ENCODE results near the gene FAM20A.

The FAM20A gene

DNA sequence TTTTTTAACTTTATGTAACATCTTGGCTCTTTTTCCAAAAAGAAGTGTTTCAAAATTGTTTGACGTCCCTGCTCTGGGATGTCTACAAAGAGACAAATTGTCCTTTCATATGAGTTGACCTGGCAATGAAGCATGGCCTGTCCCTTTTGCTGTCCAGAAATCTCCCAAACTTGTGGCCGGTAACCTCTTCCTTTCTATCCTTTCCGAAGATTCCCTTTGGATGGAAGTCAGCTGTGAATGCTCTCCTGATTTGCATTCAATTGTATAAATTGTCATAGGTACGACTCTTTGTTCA, 40.9 kb upstream of the FAM20A start:
- TF ChIP-seq NFIC (IDR thresholded peaks at IDR 0.05), result no peak
- no peak for TF ChIP-seq RAD21 (IDR thresholded peaks at IDR 0.05; ENCODE audit: low read depth)

DNA sequence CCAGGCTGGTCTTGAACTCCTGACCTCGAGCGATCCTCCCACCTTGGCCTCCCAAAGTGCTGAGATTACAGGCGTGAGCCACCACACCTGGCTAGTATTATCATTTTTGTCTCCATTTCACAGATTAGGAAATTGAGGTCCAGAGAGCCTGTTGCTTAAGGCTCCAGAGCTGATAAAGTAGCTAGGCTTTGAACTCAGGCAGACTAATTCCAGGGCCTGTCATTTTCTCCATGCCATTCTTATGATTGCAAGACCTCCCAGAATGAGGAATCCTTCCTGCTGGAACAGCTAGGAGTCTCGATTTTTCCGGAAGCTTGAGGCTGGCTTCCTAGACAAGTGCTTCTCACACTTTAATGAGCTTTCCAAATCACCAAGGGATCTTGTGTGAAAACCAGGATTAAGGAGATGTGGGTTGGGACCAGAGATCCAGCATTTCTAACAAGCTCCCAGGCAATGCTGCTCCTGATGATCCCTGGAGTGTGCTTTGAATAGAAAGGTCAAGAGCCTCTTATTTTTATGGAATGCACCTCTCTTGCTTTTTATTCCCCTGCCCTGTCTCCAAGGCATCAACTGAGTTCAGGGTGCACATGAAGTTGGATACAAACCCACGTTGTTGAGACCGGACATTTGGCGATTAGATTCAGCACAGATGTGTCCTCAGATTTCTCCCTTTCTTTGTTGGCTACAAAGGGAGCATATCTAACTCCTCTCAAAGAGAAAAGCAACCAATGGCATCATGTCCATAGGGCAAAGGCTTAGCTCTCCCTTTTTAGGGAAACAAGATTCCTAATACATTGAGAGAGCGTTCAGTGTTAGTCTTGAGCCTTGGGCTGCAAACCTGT, 40.3 kb upstream of the FAM20A start:
- TF ChIP-seq TCF12 (IDR thresholded peaks at IDR 0.05; ENCODE audit: low read depth) (no peak), CEBPB (IDR thresholded peaks at IDR 0.05) (no peak), EGR1 (IDR thresholded peaks at IDR 0.05) (no peak), TEAD4 (IDR thresholded peaks at IDR 0.05) (no peak), ZBTB7A (IDR thresholded peaks at IDR 0.05; ENCODE audit: low read depth) (no peak), YY1 (IDR thresholded peaks at IDR 0.05; ENCODE audit: low read depth) (no peak)
- TF ChIP-seq, protein P1, sequence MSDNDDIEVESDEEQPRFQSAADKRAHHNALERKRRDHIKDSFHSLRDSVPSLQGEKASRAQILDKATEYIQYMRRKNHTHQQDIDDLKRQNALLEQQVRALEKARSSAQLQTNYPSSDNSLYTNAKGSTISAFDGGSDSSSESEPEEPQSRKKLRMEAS (IDR thresholded peaks at IDR 0.05), result no peak

DNA sequence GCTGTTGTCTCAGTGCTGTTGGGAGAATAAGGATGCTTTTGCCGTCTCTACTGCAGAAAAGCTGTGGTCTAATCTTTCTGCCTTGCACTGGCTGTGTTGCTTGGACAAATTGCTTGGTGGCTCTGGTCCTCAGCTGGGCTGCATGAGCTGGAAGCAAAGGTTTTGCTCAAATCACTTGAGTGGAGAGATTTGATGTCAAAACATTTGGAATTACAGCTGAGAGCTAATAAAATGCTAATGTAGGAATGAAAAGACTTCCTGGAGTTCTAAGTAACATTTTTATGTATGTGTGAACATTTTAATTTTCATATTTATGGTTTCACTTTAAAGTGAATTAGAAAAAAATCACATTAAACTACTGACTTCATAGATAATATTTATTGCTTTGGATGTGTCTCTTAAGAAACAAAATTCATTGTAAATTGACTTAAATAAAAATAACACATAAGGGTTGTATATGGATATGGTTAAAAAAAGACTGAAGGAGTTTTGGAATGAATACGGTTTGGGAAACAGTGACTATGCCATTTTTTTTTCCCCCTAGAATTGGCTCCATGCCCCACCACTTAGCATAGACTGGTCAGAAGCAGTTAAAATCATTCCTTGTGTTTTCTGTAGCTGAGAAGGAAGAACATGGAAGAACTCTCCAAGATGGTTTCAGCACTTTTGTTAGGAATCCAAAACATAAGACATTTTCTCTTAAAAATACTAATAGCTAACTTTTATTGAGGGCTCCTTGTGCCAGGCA, 39.2 kb upstream of the FAM20A start:
- no peak for TF ChIP-seq NFIC (IDR thresholded peaks at IDR 0.05)
- TF ChIP-seq CEBPB (IDR thresholded peaks at IDR 0.05), result no peak
- no peak for TF ChIP-seq YY1 (IDR thresholded peaks at IDR 0.05; ENCODE audit: low read depth)
- TF ChIP-seq REST (IDR thresholded peaks at IDR 0.05; ENCODE audit: low read depth), result no peak
- no peak for TF ChIP-seq RAD21 (IDR thresholded peaks at IDR 0.05; ENCODE audit: low read depth)
- TF ChIP-seq, protein P1 (IDR thresholded peaks at IDR 0.05), result no peak

DNA sequence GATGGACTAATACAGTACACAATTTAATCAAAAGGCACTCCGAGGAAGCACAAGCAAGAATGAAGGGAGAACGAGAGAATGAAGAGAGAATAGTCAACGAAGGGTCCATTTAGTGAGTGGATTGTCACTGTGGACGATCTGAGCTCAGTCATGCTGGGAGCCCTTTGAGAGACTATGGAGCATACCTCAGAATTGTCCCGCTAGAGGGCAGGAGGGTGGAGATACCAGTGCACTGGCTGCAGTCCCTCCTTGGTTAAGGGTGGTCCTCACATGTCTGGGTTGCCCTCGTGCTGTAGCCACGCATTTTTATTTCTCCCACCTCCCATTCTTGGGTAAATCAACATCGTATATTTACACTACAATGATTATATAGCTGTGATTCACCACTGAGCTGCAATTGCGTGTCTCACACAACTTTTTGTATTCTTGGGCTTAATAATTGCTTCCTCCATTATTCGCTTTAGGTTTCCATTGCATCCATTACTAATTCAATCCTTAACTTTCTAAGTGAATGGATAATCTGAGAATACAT, 33.2 kb upstream of the FAM20A start:
- no peak for TF ChIP-seq CEBPB (IDR thresholded peaks at IDR 0.05)
- no peak for TF ChIP-seq NFIC (IDR thresholded peaks at IDR 0.05)
- TF ChIP-seq REST (IDR thresholded peaks at IDR 0.05; ENCODE audit: low read depth), result no peak
- TF ChIP-seq USF1 (IDR thresholded peaks at IDR 0.05), result no peak
- TF ChIP-seq TAF1 (IDR thresholded peaks at IDR 0.05; ENCODE audit: low read depth), result no peak
- TF ChIP-seq TEAD4 (IDR thresholded peaks at IDR 0.05), result no peak
- TF ChIP-seq, protein P1 (IDR thresholded peaks at IDR 0.05), result no peak
- no peak for TF ChIP-seq YY1 (IDR thresholded peaks at IDR 0.05; ENCODE audit: low read depth)
- TF ChIP-seq ZBTB7A (IDR thresholded peaks at IDR 0.05; ENCODE audit: low read depth), result no peak
- TF ChIP-seq CREB1 (IDR thresholded peaks at IDR 0.05; ENCODE audit: low read depth), result no peak
- no peak for TF ChIP-seq TCF12 (IDR thresholded peaks at IDR 0.05; ENCODE audit: low read depth)
- no peak for TF ChIP-seq EP300 (IDR thresholded peaks at IDR 0.05; ENCODE audit: borderline replicate concordance)
- TF ChIP-seq EGR1 (IDR thresholded peaks at IDR 0.05), result no peak
- no peak for TF ChIP-seq RAD21 (IDR thresholded peaks at IDR 0.05; ENCODE audit: low read depth)
- TF ChIP-seq FOXM1 (IDR thresholded peaks at IDR 0.05; ENCODE audit: borderline replicate concordance, low read depth), result no peak

DNA sequence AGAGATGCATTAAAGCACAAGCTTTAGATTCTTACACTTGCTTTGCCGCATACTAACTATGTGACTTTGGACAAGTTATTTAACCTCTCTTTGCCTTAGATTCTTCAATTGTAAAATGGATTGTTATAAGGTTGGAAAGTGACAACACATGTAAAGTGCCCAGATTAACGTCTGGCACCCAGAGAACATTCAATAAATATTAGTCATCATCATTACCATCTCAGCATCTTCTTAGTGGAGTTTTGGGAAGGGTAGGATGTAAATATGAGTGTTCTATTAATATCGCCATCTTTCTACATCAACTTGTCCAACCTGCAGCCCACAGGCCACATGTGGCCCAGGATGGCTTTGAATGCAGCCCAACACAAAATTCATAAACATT, 27.4 kb upstream of the FAM20A start:
- TF ChIP-seq EP300 (IDR thresholded peaks at IDR 0.05; ENCODE audit: borderline replicate concordance) (no peak), YY1 (IDR thresholded peaks at IDR 0.05; ENCODE audit: low read depth) (no peak), NFIC (IDR thresholded peaks at IDR 0.05) (no peak), USF1 (IDR thresholded peaks at IDR 0.05) (no peak), FOXM1 (IDR thresholded peaks at IDR 0.05; ENCODE audit: borderline replicate concordance, low read depth) (no peak), CREB1 (IDR thresholded peaks at IDR 0.05; ENCODE audit: low read depth) (no peak), TCF12 (IDR thresholded peaks at IDR 0.05; ENCODE audit: low read depth) (no peak), CEBPB (IDR thresholded peaks at IDR 0.05) (no peak), RAD21 (IDR thresholded peaks at IDR 0.05; ENCODE audit: low read depth) (no peak), EGR1 (IDR thresholded peaks at IDR 0.05) (no peak), TAF1 (IDR thresholded peaks at IDR 0.05; ENCODE audit: low read depth) (no peak), ZBTB7A (IDR thresholded peaks at IDR 0.05; ENCODE audit: low read depth) (no peak), TEAD4 (IDR thresholded peaks at IDR 0.05) (no peak), REST (IDR thresholded peaks at IDR 0.05; ENCODE audit: low read depth) (no peak)
- TF ChIP-seq, protein P1 (IDR thresholded peaks at IDR 0.05), result no peak
